Activated CD8-positive, alpha-beta memory T cell treated with anti-CD3 and anti-CD28 coated beads for 4 hours (primary cell): ENCODE data around the gene MCRIP2.

Experiments used
- DNase-seq, 2 donors: peaks; one replicate each; pipeline ENCODE4 v3.0.0-alpha.2; 2020; ENCODE audit warnings: low read depth in 2 of 2

Gene MCRIP2

GRCh38 chr16:648071-648780 lies 6.6 kb downstream of the MCRIP2 start:
- DNase-seq, result no peak

DNA sequence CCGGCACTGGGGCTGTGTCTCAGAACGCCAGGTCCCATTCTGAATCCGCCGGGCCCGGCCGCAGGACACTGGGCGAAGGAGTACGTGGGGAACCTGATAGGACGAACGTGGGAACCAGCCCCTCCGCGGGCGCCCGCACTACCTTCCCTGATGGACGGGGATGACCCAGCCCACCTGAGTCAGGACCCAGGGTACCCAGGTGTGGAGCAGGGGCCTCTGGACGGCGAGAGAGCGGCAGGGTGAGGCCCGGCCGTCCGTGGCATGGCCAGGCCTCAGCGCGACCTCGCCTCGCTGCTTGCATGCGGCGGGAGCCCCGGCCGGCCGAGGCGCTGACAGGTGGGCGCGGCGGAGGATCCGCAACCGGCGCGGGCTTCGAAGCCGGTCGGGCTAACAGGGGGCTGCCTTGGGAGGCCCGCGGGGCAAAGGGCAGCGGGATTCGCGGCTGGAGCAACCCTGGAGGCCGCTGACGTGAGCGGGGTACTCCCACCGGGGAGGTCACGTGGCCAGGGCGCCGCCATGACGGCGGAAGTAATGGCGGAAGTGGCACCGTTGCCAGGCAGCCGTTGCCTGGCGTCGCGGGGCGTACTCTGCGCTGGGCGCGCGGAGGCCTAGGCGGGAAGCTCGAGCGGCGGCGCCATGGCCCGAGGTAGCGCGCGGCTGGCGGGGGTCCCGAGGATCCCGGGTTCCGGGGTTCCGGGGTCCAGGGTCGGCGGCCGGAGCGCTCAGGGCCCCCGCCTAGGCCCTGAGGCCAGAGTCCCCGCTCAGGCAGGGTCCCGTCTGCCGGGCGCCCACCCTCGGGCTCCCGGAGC lies 7.4 kb downstream of the MCRIP2 start, which contains the start of gene WDR90:
TSS of gene WDR90 (plus strand) at position 585 of the 809 bp plus-strand sequence. CDS start at position 637, 52 bp downstream.
- DNase-seq, result peak; percentile 83 to 89

DNA sequence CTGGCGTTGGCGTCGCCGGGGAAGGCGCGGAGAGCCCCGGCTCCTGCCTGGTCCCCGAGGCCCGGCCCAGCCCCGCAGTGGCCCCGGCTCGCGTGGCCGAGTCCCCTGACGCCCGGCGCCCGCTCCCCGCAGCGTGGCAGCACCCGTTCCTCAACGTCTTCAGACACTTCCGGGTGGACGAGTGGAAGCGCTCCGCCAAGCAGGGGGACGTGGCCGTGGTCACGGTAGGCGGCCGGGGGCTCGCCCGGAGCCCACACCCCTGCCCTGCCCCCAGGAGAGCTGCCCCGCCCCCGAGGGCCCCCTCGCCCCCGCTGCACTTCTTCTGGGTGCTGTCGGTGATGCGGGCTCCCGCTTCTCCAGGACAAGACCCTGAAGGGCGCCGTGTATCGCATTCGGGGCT lies 8.0 kb downstream of the MCRIP2 start:
- no peak for DNase-seq

DNA sequence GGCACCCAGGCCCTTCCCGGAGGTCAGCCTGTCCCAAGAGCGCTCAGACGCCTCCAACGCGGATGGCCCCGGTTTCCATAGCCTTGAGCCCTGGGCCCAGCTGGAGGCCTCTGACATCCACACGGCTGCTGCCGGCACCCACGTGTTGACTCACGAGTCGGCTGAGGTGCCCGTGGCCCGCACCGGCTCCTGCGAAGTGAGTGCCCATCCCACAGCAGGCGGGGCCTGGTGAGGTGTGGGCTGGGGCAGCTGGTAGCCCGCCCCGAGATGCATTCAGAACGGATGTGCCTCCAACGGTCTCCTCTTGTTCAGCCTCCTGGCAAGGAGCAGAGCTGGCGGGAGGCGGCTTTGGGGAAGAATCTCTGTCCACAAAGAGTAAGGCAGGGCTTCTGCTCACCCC lies 10.2 kb downstream of the MCRIP2 start:
- no peak for DNase-seq

DNA sequence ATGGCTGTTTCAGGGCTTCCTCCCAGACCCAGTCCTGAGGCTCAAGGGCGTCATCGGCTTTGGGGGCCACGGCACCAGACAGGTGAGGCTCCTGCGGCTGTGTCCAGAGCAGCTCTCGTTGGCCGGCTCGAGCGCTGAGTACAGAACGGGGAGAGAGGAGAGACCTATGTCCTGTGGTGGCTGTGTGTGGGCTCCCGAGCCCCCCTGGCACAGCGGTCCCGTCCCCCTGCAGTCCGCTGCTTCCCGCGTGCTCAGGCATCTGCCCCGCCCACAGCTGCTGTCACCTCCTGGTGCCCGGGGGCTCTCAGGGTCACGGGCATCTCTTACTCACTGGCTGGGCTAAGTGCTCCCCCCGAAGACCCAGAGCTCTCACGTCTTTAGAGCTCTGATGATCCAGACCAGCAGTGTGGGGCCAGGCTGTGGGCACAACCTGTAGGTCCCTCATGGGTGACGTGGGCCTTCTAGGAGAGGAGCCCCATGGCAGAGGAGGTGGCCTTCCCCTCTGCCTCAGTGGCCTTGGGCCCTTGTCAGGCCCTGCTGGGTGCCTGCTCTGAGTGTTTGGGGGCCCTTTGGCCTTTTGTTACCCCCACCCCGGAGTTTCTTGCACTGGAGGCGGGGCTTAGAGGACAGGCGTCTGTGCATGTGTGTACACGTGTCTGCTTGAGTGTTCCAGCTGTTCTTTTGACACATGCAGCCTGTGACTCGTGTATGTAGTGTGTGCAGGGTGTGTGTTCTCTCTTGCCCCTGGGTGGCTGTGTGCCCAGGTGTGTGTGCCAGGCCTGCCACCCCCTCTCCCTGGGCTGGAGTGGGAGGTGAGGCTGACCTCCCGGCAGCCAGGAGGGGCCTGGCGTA lies 11.1 kb downstream of the MCRIP2 start:
- no peak for DNase-seq

DNA sequence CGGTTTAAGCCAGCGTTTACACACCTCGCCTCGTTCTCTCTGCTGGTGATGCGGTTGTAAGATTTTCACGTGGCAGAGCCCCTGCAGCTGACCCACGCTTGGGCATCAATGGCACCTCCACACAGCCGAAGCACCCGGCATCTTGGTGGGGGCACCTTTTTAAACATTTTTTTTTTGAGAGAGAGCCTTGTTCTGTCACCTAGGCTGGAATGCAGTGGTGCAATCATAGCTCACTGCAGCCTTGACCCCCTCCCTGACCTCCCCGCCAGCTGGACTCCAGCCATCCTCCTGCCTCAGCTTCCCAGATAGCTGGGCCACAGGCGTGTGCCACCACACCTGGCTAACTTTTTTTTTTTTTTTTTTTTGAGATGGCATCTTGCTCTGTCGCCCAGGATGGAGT lies 12.4 kb downstream of the MCRIP2 start:
- no peak for DNase-seq

DNA sequence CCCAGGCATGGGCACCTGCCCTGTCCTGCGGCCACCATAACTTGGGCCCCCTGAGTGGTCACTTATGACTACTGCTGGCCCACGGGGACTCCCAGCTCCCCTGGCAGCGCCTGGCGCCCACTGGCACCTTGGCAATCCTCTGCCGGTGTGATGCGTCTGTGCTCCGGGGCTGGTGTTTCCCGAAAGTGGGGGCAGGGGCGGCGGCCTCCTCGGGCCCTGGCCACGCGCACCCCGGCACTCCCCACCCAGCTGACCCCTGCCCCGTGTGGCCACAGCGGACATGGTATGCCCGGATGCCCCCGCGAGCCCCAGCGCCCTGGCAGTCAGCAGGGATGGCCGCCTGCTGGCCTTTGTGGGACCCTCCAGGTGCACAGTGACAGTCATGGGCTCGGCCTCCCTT lies 15.9 kb downstream of the MCRIP2 start:
- no peak for DNase-seq

DNA sequence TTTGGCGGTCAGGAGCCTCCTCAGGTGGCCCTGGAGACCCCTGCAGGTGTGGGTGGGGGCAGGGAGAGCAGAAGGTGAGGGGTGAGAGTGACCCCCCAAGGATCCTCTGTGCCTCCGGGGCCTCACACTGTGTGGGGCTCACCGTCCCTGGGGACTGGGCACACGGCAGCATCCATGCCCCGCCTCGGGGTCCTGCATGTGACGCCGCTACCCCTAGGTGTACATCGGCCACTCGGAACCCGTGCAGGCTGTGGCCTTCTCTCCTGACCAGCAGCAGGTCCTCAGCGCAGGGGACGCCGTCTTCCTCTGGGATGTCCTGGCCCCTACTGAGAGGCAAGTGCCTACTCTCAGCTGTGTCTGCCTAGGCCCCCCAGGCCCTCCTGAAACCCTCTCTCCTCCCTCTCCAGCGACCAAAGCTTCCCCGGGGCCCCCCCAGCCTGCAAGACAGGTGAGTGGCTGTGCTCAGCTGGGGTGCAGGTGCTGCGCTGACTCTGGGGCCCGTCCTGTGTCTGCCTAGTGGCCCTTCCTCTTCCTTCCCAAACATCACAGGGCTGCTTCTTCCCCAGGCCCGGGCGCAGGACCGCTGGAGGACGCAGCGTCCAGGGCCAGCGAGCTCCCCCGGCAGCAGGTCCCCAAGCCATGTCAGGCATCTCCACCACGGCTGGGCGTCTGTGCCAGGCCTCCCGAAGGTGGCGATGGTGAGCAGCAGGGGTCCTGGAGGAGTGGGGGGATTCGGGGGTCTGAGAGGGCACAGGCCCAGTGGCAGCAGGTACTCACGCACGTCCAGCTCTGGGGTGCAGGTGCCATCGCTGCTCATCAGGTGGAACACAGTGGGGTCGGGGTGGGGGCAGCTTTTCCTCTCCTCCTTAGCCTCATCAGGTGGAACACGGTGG lies 17.3 kb downstream of the MCRIP2 start:
- no peak for DNase-seq

GRCh38 chr16:659618-660017 lies 18.0 kb downstream of the MCRIP2 start:
- DNase-seq, result no peak

GRCh38 chr16:660132-660458 lies 18.5 kb downstream of the MCRIP2 start:
- DNase-seq, result no peak

DNA sequence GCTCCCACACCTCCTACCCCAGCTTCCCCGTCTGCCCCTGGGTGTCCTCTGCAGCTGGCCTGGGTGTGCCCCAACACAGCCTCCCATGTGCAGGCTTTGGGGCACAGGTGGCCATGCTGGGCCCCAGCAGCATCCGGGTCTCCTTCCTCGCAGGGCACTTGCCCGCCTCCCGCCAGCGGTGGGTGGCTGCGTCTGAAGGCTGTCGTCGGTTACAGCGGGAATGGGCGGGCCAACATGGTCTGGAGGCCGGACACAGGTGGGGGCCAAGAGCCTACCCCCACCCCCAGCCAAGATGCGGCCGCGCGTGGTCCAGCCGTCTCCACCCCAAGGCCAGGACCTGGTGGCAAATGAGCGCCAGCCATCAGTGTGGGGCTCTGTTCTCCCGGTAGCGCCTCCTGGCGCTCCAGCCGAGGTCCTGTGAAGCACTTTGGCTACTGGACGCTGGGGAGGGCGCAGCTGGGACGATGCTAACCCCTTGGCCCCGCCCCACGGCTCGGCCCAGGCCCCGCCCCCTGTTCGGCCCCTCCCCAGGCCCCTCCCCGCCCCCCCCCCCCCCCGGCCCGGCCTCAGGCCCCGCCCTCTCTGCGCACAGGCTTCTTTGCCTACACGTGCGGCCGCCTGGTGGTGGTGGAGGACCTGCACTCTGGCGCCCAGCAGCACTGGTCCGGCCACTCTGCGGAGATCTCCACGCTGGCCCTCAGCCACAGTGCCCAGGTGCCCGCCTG lies 19.0 kb downstream of the MCRIP2 start:
- DNase-seq, result peak in 1 of 2 donors; percentile 34

DNA sequence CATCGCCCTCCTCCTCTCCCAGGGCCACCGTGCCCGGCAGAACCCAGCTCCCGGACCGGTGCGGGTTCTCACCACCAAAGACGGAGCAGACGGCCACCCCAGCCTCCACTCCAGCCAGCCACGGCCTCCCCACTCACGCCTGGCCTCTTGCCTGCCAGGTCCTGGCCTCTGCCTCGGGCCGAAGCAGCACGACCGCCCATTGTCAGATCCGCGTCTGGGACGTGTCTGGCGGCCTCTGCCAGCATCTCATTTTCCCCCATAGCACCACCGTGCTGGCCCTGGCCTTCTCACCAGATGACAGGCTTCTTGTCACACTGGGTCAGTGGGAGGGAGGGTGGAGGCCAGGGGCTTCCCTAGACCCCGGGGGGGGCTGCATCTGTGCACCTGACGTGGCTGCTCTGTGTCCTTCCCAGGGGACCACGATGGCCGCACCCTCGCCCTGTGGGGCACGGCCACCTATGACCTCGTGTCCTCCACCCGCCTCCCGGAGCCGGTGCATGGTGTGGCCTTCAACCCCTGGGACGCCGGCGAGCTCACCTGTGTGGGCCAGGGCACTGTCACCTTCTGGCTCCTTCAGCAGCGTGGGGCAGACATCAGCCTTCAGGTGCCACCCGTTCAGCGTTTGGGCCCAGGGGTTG lies 19.7 kb downstream of the MCRIP2 start:
- no peak for DNase-seq

DNA sequence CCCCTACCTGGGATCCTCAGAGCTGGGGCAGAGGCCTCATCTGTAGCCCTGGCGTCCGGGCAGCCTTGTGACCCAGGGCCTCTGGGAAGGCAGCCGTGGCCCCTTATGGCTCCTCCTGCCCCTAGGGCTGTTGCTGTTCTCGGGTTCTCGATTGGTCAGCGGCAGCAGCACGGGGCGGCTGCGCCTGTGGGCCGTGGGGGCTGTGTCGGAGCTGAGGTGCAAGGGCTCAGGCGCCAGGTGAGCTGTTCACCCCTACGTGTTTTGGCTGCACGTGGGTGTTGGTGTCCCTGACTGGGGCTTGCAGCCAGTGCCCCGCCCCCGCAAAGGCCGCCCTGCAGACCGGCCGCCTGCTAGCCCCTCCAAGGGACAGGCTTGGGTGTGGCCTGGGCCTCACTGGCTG lies 20.5 kb downstream of the MCRIP2 start:
- DNase-seq, result no peak

DNA sequence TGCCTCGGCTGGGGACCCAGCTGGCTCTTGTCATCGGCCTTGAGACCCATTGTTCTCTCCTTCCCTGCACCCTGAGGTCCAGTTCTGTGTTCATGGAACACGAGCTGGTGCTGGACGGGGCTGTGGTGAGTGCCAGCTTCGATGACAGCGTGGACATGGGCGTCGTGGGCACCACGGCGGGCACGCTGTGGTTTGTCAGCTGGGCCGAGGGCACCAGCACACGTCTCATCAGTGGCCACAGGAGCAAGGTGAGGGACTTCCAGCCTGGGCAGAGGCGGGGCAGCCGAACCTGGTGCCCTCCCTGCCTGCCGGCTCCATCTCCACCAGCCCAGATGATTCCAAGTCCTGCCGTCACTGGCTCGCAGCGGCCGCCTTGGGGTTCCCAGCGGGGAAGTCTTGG lies 21.0 kb downstream of the MCRIP2 start:
- DNase-seq, result no peak

GRCh38 chr16:666572-666971 lies 24.9 kb downstream of the MCRIP2 start:
- DNase-seq, result no peak

DNA sequence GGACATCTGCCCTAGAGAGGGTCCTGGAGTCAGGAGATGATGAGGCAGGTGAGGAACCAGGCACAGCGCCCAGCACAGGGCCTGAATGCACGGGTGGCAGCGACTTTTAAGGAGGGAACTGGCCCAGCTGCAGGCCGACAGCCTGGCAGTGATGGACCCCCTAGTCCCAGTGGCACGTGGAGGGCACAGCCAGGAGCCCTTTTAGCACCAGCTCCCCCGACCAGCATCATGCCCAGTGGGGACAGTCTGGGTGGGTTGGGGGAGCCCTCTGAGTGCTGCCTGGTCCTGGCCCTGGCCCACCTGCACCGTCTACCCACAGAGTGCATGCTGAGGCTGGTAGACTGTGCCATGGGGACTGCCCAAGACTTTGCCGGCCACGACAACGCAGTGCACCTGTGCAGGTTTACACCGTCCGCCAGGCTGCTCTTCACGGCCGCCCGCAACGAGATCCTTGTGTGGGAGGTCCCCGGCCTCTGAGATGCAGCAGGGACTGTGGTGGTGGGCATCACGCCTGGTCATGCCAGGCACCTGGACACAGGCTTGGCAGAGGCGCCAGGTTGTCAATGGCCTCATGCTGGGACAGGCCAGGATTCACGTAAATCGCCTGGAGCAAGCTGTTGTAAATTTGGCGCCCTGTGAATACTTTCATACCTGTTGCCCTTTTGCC lies 25.6 kb downstream of the MCRIP2 start:
- no peak for DNase-seq

GRCh38 chr16:667780-668518 lies 26.3 kb downstream of the MCRIP2 start, which contains the start of gene RHOT2:
RHOT2 (plus strand) TSS chr16:668132; CDS start chr16:668200, 68 bp downstream.
- peak; percentile 77 to 86 for DNase-seq

DNA sequence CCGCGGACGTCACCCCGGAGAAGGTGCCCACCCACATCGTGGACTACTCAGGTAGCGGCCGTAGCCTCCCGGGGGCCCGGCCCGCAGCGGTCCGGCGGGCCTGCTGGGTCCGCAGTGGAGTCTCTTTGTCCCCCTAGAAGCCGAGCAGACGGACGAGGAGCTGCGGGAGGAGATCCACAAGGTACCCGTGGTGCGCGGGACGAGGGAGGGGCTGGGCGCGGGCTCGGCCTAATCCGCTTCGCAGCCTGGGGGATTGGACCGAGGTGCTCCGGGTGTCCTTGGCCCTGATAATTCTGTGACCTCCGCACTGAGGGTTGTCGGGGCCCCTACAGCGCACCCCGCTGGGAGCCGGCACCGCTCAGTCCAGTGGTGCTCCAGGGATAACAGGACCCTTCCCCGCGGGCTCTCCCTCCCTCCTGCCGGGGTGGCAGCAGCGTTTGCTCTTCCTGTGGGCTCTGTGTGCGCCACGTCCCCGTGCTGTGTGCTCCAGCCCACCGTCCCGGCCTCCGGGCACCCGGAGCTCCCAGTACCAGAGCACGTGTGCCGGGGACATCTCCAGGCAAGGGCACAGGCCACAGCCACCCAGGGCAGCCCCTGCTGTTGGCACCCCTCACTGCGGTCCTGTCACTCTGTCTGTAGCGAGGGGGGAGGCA lies 27.0 kb downstream of the MCRIP2 start:
- no peak for DNase-seq
